ENCODE data around the gene COL5A3.

The COL5A3 gene

DNA sequence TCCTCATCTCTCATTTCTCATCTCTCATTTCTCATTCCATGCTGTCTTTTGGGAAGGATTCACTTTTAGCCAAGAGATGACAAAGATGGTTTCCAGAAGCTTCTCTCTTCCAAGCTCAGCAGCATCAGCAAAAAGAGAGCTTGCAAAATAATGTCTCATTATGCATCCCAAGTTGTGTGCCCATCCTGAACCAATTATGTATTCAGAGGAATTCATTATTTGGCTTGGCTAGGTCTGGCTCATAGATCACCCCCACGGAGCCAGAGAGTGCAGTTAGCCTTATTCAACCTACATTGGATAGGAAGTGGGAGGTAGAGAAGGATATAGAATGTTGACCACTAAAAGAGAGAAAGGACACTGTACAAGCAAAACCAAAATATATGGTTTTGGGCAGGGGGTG, 68.6 kb downstream of the COL5A3 start:
- H3K27ac ChIP-seq, result no peak overlapping the region

DNA sequence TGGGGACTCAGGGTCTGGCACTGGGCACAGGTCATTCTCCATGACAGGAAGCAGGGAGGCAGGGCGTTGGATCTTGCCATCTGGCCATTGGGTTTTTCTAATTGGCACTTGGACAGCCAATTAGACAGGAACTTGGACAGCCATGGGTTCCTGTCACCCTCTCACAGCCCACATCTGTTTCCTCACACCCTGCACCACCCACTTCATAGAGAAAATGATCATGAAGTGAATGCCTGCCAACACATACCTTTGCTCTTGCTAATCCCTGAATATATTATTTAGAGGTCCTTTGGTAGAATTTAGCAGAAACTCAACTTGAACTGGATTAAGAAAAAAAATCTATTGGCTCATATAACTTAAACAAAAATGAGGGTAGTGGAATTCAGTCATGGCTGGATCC, 69.1 kb downstream of the COL5A3 start:
- H3K27ac ChIP-seq, result no peak overlapping the region
- TF ChIP-seq, protein P1, sequence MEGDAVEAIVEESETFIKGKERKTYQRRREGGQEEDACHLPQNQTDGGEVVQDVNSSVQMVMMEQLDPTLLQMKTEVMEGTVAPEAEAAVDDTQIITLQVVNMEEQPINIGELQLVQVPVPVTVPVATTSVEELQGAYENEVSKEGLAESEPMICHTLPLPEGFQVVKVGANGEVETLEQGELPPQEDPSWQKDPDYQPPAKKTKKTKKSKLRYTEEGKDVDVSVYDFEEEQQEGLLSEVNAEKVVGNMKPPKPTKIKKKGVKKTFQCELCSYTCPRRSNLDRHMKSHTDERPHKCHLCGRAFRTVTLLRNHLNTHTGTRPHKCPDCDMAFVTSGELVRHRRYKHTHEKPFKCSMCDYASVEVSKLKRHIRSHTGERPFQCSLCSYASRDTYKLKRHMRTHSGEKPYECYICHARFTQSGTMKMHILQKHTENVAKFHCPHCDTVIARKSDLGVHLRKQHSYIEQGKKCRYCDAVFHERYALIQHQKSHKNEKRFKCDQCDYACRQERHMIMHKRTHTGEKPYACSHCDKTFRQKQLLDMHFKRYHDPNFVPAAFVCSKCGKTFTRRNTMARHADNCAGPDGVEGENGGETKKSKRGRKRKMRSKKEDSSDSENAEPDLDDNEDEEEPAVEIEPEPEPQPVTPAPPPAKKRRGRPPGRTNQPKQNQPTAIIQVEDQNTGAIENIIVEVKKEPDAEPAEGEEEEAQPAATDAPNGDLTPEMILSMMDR (conservative IDR thresholded peaks at IDR 0.05), result no peak

More for the DNA sequence above, 68.6 kb downstream of the COL5A3 start:
- TF ChIP-seq, protein P1 (conservative IDR thresholded peaks at IDR 0.05), result no peak

DNA sequence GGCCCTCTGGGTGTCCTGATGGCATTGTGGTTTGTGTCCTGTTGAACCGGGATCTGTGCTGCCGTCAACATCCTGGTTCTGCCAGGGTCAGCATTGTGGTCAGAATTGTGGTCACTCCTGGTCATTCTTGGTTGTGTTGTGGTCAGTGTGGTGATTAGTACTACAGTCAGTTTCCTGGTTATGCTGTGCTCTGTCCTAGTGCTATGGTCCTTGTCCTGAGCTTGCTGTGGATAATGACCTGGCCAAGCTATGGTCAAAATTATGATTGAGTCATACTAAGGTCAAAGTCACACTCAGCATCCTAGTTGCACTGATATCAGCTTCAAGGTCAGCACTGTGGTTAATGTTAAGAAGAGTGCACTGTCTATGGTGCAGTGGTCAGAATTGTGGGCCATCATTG, 69.5 kb downstream of the COL5A3 start:
- no peak overlapping the region for H3K27ac ChIP-seq
- TF ChIP-seq, protein P1 (conservative IDR thresholded peaks at IDR 0.05), result no peak

DNA sequence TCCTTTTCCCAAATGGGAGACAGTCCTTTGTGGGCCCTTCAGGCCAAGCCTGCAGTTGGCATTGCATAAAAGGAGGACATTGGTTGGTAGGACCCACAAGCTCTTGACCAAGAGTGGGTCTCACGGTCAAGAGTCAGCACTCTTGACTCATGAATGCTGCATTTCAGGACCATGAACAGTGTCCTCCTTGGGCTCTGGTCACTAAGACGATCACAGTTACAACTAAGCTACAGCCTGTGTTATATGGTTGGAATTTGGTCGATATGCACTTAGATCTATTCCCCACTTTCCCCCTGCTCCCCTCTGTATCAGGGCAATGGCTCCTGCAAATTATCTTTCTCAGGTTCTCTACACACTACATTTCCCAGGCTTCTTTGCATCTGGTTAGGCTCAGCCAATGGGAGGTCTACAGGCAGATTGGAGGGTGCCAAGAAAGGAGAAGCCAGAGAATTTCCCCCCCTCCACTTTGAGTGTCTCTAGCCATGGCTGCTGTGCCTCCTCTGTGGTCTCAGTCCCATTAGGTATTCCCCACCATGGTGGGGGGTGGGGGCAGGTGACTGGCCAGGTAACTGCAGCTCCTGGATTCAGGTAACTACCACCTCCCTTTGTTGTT, 70.9 kb downstream of the COL5A3 start:
- TF ChIP-seq, protein P1 (conservative IDR thresholded peaks at IDR 0.05), result no peak
- no peak overlapping the region for H3K27ac ChIP-seq

DNA sequence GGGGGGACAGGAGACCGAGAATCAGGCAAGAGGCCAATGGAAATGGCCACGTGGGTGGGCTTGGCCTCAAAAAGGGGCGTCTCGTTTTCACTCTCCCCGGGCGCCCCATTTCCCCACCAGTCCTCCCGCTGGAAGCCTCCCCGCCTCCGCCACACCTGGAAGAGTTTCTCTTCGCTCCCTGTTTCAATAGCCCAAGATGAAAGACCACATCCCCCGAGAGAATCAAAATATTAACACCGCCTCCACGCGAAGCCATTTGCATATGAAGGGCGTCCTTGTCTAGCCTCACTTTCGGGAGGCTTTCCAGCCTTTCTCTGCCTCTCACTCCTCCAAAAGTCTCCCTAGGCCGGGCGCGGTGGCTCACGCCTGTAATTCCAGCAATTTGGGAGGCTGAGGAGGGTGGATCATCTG, 73.3 kb downstream of the COL5A3 start:
- TF ChIP-seq, protein P1 (conservative IDR thresholded peaks at IDR 0.05), result no peak
- no peak overlapping the region for H3K27ac ChIP-seq

DNA sequence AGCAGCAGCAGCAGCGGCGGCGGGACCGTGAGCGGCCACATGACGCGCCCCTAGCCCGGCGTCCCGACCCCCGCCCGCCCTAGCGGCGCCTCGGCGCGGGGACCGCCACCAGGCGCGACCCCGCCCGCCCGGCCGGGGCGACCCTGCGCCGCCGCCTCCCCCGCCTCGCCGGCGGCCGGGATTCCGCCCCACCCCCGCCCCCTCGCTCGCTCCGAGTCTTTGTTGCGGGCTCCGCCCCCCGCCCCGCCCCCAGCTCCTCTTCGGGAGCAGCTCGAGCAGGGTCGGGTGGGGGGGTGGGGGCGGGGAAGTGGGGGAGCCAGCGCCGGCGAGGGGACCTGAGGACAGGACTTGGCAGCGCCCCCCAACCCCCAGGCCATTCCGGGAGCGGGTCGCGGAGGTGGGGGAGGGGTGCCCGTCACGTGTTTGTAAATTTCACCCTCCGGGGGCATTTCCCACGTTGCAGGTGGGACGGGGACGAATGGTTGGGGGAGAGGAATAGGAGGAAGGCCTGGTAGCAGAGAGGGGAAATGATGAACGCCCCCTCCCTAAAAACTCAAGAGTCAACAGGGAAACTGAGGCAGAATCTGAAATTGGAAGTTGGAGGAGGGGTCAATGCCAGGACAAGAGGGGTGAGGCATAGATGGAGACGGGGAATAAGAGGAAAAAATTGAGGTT, 73.8 kb downstream of the COL5A3 start, which contains the start of gene OLFM2:
Gene OLFM2, minus strand, starts transcription at position 190 of the 675 bp plus-strand sequence. Its CDS starts 149 bp downstream, at position 41.
- TF ChIP-seq, protein P1 (conservative IDR thresholded peaks at IDR 0.05), result no peak
- peak within 1 kb of the TSS; percentile 46; the same call in 1 of the 2 replicates for H3K27ac ChIP-seq

DNA sequence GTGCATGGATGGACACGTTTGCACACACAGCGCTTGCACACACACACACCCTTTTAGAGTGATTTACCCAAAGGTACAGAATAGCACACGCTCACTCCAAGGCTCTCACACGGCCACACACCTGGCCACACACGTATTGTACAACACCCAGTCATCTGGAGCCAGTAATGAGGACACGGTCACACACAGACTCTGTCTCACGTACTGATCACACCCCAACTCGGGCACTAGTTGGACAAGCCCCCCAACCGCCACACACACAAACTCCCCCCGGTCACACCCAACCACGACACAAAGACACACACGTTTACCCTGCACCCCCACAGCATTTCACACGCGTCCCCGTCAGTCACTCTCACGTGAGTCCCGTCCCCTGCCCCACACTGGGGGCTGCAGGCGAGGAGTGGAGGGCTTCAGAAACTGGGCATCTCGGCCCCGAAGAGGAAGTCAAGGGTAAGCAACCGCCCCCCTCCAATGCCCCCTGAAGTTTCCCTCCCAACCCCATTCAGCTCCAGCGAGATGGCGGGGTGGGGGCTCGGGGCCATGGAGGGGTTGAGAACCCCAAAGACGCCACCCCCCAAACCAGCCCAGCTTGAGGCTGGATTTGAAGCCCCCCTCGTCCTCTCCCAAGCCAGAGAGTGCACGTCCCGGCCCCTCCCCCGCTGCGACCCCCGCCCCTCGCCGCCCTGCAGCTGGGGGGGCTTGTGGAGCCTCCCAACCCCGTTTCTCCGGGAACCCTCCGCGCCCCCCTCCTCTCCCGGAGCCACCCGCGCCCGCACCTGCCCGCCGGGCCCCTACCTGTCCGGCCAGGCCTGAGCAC, 74.6 kb downstream of the COL5A3 start:
- TF ChIP-seq, protein P1 (conservative IDR thresholded peaks at IDR 0.05), result no peak
- H3K27ac ChIP-seq, result peak overlapping the region; percentile 46; the same call in 1 of the 2 replicates
